CD4-positive, alpha-beta T cell treated with Interleukin-15 for 1 hour (primary cell): ENCODE measurements around the gene FAM47E.
A peak's percentile ranks its signal among the peaks of the same experiment; 100 is the strongest.

Experiments used
- DNase-seq: peaks from one replicate; pipeline ENCODE4 v3.0.0-alpha.2; 2020

The FAM47E gene

DNA sequence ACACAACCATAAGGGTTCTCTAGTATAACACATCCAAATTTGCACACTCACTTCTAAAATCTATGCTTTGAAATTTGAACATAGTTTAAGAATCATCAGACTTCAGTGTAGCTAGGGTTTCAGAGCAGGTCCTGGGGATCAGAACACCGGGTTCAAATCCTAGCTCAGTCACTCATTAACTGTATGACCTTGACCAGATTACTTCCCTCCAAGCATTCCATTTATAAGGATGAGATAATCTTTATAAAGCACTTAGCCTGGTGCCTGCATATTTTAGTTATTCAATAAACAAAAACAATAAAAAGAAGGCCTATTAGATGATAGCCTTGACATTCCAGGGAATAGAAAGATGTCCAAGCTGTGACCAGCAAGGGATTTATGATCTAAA lies 50.2 kb downstream of the FAM47E start:
- DNase-seq, result no peak

DNA sequence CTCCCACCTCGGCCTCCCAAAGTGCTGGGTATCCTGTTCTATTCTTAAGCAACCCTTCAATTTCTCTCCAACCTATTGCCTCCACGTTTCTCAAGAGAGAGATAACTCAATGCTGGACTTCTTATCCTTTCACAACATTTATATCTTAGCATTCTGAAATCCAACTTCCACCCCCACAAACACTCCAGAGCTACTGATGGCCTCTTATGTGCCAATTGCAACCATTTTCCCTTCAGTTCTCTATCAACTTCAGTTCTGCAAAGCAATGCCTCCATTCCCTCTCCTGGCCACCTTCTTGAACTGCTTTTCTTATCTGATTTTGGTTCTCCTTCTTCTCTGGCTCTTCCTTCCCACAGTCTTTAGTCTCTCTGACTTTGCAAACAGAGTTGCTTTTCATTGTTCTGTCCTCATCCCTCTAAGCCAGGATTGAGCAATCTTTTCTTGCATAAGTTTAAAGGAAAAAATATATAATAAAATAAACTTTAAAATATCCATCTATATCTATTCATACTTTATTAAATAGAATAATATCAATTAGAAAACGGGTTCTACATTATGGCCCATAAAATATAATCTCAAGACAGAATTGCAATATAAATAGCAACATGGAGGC lies 51.4 kb downstream of the FAM47E start:
- no peak for DNase-seq

DNA sequence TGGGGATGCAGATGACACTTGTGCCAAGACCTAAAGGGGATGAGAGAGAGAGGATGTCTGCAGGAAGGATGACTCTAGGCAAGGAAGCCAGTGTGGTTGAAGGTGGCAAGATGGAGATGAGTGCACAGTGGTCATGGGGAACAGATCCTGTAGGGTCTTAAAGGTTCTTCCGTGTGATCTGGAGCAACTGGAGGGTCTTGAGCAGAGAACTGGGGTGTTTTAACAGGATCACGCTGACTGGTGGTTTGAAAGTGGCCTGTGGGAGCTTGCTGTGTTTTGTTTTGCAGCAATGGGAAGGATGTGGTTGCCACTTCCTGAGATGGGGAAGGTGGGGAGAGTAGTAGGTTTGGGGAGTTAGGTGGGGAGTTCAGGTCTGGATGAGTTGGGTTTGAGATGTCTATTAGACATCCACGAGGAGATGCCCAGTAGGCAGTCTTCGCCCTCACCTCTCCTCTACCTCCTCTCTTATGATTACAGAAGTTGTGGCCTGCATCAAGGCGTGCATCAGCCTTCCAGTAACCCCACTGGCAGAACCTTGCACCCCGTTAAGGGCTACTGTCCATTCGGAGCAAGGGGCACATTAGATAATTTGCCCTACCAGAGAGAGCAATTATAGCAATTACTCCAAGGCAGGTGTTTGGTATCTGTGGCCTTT lies 53.6 kb downstream of the FAM47E start:
- DNase-seq, result no peak

DNA sequence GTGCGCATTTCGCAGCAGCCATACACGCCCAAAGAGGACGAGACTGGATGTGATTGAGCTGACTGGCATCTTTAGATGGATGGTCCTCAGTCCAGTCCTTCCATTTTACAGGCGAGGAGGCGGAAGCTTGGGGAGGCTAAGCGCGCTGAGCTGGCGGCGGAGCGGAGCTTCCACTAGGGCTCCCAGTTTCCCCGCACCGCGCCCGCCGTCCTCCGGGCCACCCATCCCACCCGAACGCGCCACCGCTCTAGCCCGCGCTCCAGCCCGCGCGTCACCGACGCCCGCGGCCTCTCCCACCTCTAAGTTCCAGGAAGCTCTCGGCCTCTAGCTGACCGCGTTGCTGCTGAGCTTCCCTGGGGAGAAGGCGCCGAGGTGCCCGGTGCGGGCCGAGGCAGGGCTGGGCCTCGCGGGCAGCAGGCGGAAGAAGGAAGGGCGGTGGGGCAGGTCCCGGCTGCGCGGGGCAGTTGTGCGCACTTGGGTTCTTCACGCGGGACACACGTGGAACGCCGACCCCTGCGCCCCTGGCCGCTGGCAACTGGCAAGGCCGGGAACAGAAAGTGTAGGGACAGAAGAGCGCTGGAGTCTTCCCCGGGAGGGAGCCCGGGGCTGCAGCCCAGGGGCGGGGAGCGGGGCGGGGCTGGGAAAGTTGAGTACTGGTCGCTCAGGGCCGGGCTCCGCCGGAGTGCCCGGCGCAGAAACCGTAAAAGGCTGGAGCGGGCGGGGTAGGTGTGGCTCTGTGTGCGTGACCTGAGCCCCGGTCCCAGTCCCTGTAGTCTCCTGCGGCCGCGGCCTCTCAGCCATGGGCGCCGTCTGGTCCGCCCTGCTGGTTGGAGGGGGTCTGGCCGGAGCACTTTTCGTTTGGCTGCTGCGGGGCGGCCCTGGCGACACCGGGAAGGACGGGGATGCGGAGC lies 54.7 kb downstream of the FAM47E start, which contains the start of gene STBD1:
Gene STBD1, plus strand, starts transcription at position 763 of the 911 bp plus-strand sequence. Its CDS starts 37 bp downstream, at position 800.
- DNase-seq, result peak; percentile 44

DNA sequence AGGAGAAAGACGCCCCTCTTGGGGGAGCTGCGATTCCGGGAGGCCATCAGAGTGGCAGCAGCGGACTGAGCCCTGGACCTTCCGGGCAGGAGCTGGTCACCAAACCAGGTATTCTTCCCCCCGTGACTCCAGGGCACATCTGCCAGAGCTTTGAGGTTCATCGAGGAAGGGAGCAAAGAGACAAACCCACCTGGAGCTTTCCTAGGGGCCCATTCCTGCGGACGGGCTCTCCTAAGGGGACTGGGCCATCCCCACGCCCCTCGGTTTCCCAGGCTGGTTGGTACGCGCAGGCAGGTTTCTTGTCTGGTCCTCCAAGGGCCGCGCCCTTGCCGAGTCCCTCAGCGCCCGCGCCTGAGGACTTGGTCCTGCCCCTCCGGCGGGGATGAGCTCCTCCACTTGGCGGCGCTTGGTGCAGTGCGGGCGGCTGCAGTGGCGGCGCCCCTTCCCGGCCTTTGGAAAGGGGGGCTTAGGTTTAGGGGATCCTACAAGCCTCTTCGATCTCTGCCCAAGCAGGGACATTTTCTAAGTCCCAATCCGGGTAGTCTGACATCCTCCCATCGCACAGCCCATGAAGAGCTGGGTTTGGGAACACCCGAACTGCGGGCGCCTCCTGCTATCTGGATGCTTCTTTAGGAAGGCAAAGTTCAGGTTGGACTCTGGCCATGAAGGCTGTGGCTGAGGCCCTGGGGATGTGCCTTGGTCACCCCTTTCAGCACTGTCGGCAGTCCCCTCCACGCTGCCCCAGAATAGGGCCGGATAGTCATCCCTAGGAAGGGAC lies 55.5 kb downstream of the FAM47E start:
- DNase-seq, result no peak

DNA sequence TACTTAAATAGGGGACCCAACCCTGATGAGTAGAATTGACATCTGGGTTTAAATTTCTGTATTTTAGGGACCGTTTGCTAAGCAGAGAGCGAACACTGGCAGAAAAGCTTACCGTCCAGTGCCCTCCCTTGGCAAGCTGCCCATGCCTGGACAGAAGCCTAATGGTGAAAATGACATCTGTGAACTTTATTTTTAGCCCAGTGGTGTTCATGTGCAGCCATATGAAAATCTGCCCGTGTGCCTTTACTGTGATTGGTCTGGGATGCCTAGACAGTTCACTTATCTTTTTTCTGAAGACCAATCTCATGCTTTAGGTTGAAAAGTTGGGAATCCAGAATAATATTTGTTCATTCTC lies 56.1 kb downstream of the FAM47E start:
- DNase-seq, result no peak

DNA sequence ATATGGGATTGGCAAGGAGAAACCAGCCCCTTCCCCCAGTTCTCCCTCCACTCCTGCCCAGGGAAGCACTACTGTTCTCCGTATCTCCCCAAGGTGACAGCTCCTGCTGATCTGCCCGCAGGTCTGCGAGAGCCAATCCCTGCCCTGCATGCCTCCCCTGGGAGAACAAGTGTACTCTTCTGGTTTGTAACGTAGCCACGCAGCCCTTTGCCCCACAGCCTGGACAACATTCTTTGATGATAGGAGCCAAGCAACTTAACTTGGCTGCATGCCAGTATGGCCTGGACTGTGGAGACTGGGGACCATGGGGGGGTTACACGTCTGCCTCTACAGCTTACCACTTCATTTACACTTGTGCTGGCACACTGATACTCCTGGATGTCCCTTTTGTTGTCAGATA lies 57.0 kb downstream of the FAM47E start:
- no peak for DNase-seq

DNA sequence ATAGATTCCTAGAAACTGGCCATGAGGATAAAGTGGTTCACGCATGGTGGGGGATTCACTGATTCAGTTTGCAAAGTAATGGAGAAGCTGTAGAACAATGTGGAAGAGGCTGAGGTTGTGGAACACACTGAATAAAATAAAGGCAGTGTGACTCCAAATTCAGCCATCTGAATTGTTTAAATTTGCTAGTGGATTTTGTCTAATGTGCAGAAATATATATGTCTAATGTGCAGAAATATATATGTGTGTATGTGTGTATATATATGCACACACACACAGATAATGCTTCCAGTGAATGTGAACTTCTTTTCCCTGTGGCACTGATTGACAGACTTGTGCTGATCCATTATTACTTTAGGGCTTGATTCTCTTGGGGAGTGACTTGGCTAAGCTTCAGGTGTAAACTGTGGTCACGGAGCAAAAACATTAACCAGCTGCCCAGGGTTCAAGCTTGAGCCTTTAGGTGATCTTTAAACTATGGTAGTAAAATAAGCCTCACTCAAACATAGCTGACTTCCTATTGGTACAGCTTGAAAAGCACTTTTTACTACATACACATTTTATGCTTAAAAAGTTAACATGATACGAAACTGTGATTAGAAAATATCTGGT lies 58.5 kb downstream of the FAM47E start:
- no peak for DNase-seq

DNA sequence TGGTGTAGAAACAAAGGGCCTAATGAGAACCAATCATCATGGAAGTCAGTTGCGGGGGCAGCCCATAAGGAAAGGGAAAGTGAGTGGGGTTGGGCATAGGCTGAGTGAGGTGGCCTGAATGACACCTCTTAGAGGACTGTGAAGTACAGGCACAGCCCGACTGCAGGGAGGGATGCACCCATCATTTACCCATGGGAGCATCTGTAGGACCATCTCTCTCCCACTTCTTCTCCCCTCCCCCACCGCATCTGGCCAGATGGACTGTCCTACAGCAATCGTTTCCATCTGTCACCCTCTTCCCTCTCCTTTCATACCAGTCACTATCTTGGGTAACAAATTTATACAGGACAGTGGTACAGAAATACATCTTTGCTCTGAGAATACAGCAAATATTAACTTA lies 59.2 kb downstream of the FAM47E start:
- DNase-seq, result no peak

DNA sequence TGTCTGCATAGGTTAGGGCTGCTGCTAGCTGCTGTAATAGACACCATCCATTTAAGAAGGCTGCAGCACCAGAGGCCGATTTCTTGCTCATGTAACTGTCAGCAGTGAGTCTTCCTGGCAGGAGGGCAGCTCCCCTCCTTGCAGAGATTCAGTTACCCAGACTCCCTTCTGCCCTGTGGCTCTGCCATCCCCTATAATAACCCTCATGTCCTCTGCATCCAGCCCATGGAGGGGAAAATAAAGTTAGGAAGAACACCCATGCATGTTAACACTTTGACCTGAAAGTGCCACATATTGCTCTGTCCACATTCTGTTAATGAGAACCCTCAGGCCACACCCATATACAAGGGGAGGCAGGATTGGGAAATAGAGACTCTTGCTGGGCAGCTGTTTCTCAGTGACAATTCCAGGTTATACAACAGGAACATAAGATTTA lies 60.4 kb downstream of the FAM47E start:
- DNase-seq, result no peak

DNA sequence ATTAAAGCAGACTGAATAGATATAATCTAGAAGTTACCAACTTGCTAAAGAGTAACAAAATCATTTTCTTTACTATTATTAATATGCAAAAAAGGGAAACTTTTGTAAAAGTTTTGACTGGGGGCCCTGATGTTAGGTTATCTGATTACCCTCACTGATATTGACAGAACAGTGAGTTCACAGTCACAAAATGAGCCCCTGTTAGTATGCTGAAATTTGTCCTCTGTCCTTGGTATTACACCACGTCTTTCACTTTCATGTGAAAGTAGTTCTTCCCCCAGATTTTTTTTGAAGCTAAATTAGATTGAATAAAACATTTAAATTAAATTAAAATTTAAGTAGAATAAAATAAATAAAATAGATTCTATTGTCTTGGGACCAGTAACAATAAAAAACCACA lies 60.9 kb downstream of the FAM47E start:
- DNase-seq, result no peak

DNA sequence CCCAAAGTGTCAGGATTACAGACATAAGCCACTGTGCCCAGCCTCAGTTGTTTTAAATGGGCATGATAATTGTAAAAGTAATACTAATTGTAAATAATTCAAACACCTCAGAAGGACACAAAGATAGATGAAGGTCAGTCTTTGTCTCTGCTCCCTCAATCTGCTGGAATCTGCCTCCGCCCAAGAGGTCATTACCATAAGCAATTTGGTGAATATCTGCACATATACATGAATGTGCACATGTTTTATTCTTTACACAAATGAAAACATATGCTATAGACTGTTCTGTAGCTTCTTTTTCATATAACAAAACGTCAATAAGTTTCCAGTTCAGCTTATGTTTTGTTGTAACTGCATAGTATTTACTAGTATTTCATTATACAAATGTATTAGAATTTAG lies 62.0 kb downstream of the FAM47E start:
- DNase-seq, result no peak

DNA sequence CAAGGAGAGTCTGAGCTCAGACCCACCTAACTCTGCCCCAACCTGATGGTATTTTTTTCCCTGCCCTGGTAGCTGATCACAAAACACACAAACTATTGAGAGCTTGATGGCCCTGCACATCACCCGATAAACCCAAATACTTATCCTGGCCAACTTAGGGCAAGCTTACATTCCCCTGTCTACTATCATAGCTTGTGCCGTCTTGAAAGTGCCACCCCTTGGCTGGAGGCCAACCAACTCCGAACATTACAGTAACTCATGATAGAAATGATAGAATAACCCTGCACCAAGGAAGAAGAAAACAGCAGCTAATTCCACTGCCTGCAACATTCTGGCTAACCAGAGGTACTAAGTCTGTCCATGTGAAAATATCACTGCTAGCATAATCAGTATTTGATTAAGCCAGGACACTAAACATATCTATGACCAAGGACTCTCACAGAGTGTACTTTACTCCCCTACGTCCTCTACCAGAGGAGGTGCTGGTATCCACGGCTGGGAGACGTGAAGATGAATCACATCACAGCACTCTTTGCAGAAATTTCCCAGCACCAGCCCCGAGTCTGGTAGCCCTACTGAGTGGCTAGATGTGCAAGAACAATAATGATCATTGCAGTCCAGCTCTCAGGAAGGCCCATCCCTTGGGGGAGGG lies 63.9 kb downstream of the FAM47E start:
- no peak for DNase-seq

DNA sequence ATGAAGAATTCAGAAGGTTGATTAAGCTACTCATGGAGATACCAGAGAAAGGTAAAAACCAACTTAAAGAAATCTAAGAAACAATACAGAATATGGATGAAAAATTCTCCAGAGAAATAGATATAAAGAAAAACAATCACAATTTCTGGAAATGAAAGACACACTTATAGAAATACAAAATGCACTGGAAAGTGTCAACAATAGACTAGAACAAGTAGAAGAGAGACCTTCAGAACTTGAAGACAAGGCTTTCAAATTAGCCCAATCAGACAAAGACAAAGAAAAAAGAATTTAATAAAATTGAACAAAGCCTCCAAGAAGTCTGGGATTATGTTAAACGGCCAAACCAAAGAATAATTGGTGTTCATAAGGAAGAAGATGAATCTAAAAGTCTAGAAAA lies 64.6 kb downstream of the FAM47E start:
- no peak for DNase-seq

DNA sequence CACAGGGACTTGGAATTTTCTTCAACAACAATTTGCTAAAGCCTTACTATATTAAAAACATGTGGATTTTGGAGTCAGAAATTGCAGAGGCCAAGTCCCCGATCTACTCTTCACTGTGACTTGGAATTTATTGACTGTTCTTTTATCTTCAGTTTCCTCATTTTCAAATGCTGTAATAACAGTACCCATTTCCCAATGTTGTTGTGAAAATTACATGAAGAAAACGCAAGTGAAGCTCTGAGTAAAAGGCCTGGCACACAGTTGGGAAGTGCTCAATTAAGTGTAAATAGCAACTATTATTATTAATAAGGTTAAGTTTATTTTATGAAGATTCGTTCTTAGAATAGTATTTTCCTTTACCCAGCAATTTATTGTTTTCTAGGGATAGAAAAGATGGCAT lies 70.7 kb downstream of the FAM47E start:
- no peak for DNase-seq

DNA sequence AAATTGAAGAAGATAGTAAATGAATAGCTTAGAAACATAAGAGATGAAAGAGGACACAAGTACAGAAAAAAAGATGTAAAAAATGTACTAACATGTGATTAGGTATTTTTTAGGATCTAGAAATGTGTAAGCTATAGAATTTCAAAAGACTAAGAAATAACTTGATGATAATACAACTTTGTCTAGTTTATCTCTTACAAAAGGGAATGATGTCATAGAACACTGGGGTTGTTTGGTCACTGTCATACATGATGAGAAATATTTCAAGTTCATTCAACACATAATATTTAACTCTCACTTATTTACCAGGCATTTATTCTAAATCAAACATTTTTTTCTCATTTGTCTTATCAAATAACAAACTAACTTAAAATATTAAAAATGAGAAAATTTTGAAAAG lies 73.6 kb downstream of the FAM47E start:
- no peak for DNase-seq

DNA sequence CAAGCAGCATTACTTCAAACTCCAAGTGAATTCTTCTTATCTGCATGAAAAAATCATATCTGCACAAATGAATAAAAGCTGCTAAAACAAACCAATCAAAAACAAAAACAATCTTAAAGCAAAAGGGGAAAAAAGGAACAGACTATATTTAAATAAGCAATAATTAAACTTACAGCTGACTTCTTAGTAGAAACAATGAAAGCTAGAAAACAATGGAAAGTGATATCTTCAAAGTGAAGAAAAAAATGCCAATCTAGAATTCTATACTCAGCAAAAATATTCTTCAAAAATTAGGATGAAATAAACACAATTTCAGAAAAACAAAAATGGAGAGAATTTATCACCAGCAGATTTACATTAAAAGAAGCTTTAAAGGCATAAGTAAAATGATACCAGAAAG lies 75.0 kb downstream of the FAM47E start:
- DNase-seq, result no peak
